Upper lobe of right lung (tissue), 1 donor: Measurements from ENCODE around the gene NACC1. TPM values are rescaled to one million over a fixed set of nuclear protein-coding genes. Genes with fewer than 3 reads are reported as not detected.

Experiments
- ATAC-seq: fragments of 200-7000 bp; cut with Tn5 transposase; one replicate; pipeline ENCODE4 v1.9.1; 2020; ENCODE audit warnings: mild to moderate bottlenecking, moderate library complexity
- DNase-seq: peaks from one replicate; pipeline ENCODE4 v3.0.0-alpha.2; 2020
- H3K27ac ChIP-seq: fragments of 200-600 bp; one replicate; pipeline ENCODE4 v1.8.0; 2022
- H3K27me3 ChIP-seq: fragments of 200-600 bp; one replicate; pipeline ENCODE4 v1.8.0; 2022; ENCODE audit warnings: mild to moderate bottlenecking
- H3K36me3 ChIP-seq: fragments of 200-600 bp; one replicate; pipeline ENCODE4 v1.8.0; 2022
- H3K4me1 ChIP-seq: fragments of 200-600 bp; one replicate; pipeline ENCODE4 v1.8.0; 2022
- H3K4me3 ChIP-seq: fragments of 200-600 bp; one replicate; pipeline ENCODE4 v1.8.0; 2022; ENCODE audit warnings: mild to moderate bottlenecking
- H3K9me3 ChIP-seq: fragments of 200-600 bp; one replicate; pipeline ENCODE4 v1.8.0; 2022
- CTCF ChIP-seq: fragments of 200-600 bp; IDR thresholded peaks from one replicate; pipeline ENCODE4 v1.8.0; 2022; ENCODE audit warnings: antibody characterized with exemption
- intact Hi-C: fragments of 100-400 bp; cut with DNase I; formaldehyde crosslinking; loops from one replicate; pipeline ENCODE4 v1.11.0; 2022
- total RNA-seq: library from RNA; stranded (reverse); fragmentation: NEBNext Ultra II Directional; extraction: Animal tissue kit (Norgen Biotek cat#: 25700); gene quantifications from one replicate; pipeline ENCODE4 v1.2.1, GENCODE V29; 2021
- donor health status: DM: no; HTN: yes; CAD: no; lungs with severe emphysema.

The NACC1 gene
- total RNA-seq, 1 donor from 2014 or later, result 39.8 TPM

- peaks cover 57% of the 10 kb centered on the region for H3K4me1 ChIP-seq
- intact Hi-C loops, result loop anchor here (10.0 kb wide), 2 partner anchors 71 to 121 kb away; no protein-coding TSS in a partner anchor
- DNase-seq, result no peak
- peak overlapping the region; percentile 51 for H3K27ac ChIP-seq
- H3K4me3 ChIP-seq, result peak overlapping the region; percentile 23
- H3K36me3 ChIP-seq, result peaks cover 14% of the 10 kb centered on the region
- H3K27me3 ChIP-seq, result no peaks in the 10 kb centered on the region
- ATAC-seq, result no peak
- no peaks in the 10 kb centered on the region for H3K9me3 ChIP-seq
- no peak for TF ChIP-seq CTCF
These were observed 22.7 kb upstream of the NACC1 start for GRCh38 chr19:13095393-13095784.

GRCh38 chr19:13095934-13096927 lies 21.8 kb upstream of the NACC1 start:
- no peak for TF ChIP-seq CTCF
- Histone ChIP-seq H3K4me3 (peak overlapping the region; percentile 13), H3K4me1 (peaks cover 57% of the 10 kb centered on the region), H3K27ac (peak overlapping the region; percentile 17), H3K9me3 (no peaks in the 10 kb centered on the region), H3K36me3 (peaks cover 9% of the 10 kb centered on the region), H3K27me3 (no peaks in the 10 kb centered on the region)
- DNase-seq, result no peak
- no peak for ATAC-seq
- intact Hi-C loops, result loop anchor here (10.0 kb wide), 2 partner anchors 71 to 121 kb away; no protein-coding TSS in a partner anchor

GRCh38 chr19:13097033-13097462 lies 21.0 kb upstream of the NACC1 start:
- TF ChIP-seq CTCF, result no peak
- Histone ChIP-seq H3K36me3 (peaks cover 9% of the 10 kb centered on the region), H3K4me3 (peak overlapping the region; percentile 55), H3K4me1 (peaks cover 51% of the 10 kb centered on the region), H3K27me3 (no peaks in the 10 kb centered on the region), H3K9me3 (no peaks in the 10 kb centered on the region), H3K27ac (no peak overlapping the region)
- DNase-seq, result no peak
- intact Hi-C loops, result loop anchor here (10.0 kb wide), 2 partner anchors 72 to 122 kb away; no protein-coding TSS in a partner anchor
- ATAC-seq, result no peak

GRCh38 chr19:13097463-13098258 lies 20.4 kb upstream of the NACC1 start:
- intact Hi-C loops, result loop anchor here (10.0 kb wide), 2 partner anchors 73 to 123 kb away; no protein-coding TSS in a partner anchor
- H3K4me3 ChIP-seq, result peak overlapping the region; percentile 55
- TF ChIP-seq CTCF, result no peak
- no peaks in the 10 kb centered on the region for H3K9me3 ChIP-seq
- peak overlapping the region; percentile 89 for H3K27ac ChIP-seq
- peaks cover 51% of the 10 kb centered on the region for H3K4me1 ChIP-seq
- ATAC-seq, result no peak
- peak; percentile 82 for DNase-seq
- peaks cover 9% of the 10 kb centered on the region for H3K36me3 ChIP-seq
- no peaks in the 10 kb centered on the region for H3K27me3 ChIP-seq

- no peaks in the 10 kb centered on the region for H3K27me3 ChIP-seq
- ATAC-seq (no peak), DNase-seq (no peak)
- intact Hi-C loops, result loop anchor here (10.0 kb wide), 2 partner anchors 74 to 124 kb away; no protein-coding TSS in a partner anchor
- peak overlapping the region; percentile 55 for H3K4me3 ChIP-seq
- TF ChIP-seq CTCF, result no peak
- H3K27ac ChIP-seq, result peak overlapping the region; percentile 89
- H3K36me3 ChIP-seq, result peaks cover 9% of the 10 kb centered on the region
- H3K9me3 ChIP-seq, result no peaks in the 10 kb centered on the region
- H3K4me1 ChIP-seq, result peaks cover 54% of the 10 kb centered on the region
These were observed 19.6 kb upstream of the NACC1 start for GRCh38 chr19:13098277-13099072.
